GF-D8 (cell line): ENCODE data around the gene PIP5K1A.
A peak's percentile ranks its signal among the peaks of the same experiment; 100 is the strongest.
"Not testable (repeated sequence)": the region's sequence is repeated elsewhere in the genome, so short reads cannot be mapped to it uniquely, and the experiment has no call there.

Source experiments
- DNase-seq: peaks from one replicate; lab custom pipeline; 2025; lab: John Stamatoyannopoulos, UW

PIP5K1A gene

DNA sequence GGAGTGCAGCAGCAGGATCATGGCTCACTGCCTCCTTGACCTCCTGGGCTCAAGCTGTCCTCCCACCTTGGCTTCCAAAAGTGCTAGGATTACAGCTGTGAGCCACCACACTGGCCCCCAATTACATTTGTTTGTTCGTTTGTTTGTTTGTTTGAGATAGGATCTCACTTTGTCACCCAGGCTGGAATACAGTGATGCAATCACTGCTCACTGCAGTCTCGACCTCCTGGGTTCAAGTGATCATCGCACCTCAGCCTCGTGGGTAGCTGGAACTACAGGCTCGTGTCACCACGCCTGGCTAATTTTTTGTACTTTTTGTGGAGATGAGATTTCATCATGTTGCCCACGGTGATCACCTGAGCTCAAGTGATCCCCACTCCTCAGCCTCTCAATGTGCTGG, 6.3 kb upstream of the PIP5K1A start:
- no peak for DNase-seq

DNA sequence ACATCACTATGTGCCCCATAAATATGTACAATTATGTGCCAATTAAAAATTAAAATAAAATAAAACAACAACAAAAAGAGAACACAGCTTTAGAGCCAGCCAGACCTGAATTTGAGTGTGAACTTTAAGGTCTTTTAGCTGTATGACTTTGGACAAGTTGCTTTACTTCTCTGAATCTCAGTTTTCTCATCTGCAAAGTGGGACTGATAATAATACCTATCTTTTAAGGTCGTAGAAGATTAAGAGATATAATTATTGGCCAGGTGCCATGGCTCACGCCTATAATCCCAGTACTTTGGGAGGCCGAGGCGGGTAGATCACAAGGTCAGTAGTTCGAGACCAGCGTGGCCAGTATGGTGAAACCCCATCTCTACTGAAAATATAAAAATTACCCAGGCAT, 5.0 kb upstream of the PIP5K1A start:
- no peak for DNase-seq

DNA sequence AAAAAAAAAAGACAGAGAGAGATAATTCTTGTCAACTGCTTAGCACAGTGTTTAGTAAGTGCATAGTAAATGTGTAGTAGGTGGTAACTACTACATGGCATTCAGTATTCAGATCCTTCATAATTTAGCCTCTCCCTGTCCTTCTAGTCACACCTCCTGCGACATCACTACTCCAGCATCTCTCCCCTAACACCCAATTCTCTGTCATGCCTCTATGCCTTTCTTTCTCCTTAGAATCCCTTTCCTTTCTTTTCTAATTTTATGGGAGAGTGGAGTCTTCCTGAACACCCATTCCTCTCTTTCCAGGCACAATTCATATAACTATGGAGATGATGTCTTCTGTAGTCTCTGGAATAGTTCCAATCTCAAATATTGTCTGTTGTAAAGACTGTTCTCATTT, 4.5 kb upstream of the PIP5K1A start:
- DNase-seq, result no peak

DNA sequence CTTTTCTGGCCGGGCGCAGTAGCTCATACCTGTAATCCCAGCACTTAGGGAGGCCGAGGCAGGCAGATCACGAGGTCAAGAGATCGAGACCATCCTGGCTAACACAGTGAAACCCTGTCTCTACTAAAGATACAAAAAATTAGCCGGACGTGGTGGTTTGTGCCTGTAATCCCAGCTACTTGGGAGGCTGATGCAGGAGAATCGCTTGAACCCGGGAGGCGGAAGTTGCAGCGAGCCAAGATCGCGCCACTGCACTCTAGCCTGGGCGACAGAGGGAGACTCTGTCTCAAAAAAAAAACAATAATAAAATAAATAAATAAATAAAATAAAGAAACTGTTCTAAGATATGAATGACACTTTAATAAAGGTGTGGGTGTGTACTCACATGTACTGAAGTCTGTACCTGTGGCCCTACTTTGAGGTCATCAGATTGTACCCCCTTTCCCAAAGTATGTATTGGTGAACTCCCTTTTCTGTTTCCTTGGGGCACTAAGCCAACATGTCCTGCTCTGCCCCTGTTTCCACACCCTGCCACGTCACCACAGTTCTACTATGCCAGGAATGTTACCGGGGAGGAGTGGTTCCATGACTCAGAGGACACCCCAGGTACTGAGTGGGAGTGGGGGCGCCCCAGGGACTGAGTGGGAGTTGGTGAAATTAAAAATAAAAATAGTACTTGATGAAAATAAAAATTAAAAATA, 3.3 kb upstream of the PIP5K1A start:
- DNase-seq, result not testable (repeated sequence)

GRCh38 chr1:151196292-151196800, 2.0 kb upstream of the PIP5K1A start:
- peak; percentile 67 for DNase-seq

DNA sequence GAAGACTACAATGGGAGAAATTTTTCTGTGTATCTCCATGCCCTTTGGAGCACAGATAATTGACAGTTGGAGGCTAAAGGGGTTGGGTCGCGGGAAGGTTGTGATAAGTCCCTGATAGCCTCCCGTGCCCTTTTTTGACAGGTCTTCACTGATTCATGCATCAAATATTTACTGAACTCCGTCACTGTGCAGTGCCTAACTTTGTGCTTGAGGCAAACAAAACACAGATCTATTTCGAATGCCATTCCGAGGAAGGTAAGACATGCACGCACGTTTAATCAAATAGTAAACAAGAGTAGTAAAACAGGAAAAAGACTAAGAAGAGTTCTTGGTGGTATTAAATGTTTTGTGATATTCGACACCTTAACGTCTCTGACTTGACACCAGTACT, 494 bp upstream of the PIP5K1A start:
- DNase-seq, result no peak

GRCh38 chr1:151199873-151200581, 1.7 kb downstream of the PIP5K1A start:
- no peak for DNase-seq

DNA sequence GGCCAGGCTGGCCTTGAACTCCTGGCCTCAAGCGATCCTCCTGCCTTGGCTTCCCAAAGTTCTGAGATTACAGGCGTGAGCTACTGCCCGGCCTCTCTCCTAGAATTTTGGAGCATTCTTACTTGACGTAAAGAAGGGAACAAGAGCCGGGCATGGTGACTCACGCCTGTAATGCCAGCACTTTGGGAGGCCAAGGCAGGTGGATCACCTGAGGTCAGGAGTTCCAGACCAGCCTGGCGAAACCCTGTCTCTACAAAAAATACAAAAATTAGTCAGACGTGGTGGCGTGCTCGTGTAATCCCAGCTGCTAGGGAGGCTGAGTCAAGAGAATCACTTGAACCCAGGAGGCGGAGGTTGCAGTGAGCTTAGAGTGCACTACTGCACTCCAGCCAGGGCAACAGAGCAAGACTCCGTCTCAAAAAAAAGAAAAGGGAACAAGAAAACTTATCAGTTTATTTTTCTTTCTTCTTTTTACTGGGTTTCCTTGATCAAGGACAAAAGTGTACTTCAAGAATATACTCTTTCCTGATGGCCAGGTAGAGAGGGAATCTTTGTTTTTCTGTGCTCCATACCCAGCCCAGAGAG, 7.1 kb downstream of the PIP5K1A start:
- DNase-seq, result not testable (repeated sequence)

DNA sequence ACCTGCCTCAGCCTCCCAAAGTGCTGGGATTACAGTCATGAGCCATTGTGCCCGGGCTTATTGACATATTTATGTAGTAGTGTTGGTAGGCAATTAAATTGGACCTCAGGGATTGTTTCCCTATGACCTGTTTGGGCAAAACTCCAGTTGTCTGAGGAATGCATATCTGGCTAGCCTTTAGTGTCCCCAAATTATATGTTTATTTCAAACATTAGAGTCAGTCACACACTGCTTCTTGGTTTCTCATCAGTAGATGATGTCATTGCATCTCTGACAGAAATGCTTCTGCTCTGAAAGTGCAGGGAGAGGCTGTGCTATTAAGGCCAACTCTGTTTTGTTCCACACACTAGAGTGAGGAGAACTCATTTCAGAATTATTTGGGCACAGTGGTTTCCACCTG, 12.5 kb downstream of the PIP5K1A start:
- no peak for DNase-seq

GRCh38 chr1:151211972-151212705, 13.8 kb downstream of the PIP5K1A start:
- no peak for DNase-seq

- DNase-seq, result no peak
These were observed 15.2 kb downstream of the PIP5K1A start for GRCh38 chr1:151213560-151213959.

- DNase-seq, result no peak
These were observed 23.3 kb downstream of the PIP5K1A start for GRCh38 chr1:151221616-151222015.

DNA sequence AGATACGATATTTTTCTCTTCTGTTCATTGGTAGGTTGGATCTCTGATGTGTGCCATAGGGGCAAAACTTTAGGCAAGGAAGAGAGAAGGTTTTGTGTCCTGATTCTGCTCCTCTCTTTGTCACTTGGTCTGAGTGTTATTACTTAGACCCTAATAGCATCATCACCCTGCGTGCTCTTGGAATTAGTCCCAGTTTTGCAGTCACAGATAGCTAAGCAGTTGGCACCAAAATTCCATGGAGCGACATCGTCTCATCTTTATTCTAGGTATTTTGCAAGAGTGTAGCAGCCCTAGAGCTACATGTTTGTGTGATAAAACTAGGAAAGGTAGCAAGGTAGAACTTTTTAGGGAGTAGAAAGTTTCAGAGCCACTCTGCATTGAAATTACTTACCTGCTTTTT, 23.8 kb downstream of the PIP5K1A start:
- DNase-seq, result no peak

DNA sequence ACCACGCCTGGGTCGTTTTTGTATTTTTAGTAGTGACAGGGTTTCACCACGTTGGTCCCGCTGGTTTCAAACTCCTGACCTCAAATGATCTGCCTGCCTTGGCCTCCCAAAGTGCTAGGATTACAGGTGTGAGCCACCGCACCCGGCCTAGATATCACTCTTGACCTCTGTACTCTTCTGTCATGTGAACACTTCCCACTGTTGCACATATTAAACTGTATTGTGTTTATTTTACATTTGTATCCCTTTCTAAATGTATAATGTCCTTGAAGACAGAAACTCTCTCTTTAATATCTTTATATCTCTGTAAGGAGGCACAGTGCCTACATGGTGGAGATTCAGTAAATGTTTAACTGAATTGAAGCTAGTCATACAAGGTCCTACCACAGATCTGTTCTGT, 36.9 kb downstream of the PIP5K1A start:
- DNase-seq, result no peak

GRCh38 chr1:151237678-151238466, 39.5 kb downstream of the PIP5K1A start:
- DNase-seq, result no peak

GRCh38 chr1:151238467-151238739, 40.1 kb downstream of the PIP5K1A start:
- DNase-seq, result no peak

- no peak for DNase-seq
These were observed 44.1 kb downstream of the PIP5K1A start for GRCh38 chr1:151242442-151242841.

DNA sequence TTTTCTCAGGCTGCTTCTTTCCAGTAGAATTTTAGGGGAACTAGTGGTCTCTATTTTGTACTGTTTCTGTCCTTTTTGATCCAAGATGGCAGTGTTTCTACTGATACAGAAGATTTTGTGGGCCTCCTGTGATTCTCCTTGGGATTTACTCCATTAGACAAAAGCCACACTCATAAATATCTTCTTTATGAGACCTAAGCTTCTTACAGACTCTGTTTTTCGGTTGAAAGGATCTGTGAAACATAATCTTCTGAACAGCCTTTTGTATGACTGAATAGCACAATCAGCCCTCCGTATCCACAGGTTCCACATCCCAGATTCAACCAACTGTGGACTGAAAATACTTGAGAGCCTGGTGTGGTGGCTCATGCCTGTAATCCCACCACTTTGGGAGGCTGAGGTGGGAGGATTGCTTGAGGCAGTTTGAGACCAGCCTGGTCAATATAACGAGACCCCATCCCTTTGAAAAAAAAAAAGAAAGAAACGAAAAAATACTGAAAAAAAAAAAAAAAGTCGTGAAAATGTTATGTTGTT, 45.4 kb downstream of the PIP5K1A start:
- DNase-seq, result no peak

DNA sequence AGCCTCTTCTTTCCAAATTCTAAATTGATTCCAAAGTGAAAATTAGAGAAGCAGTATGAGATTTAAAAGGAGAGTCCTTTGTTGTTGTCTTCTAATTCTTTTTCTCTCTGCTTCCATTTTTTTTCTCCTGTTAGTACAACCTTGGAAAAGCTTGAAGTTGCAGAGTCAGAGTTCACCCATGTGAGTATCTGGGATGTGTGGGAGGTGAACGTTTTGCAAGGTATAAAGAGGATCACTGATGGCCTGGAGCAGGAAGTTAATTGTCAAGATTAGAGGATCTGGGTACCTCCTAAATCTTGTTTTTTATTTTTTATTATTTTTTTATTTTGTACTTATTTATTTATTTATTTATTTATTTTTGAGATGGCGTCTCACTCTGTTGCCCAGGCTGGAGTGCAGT, 48.4 kb downstream of the PIP5K1A start:
- DNase-seq, result no peak

DNA sequence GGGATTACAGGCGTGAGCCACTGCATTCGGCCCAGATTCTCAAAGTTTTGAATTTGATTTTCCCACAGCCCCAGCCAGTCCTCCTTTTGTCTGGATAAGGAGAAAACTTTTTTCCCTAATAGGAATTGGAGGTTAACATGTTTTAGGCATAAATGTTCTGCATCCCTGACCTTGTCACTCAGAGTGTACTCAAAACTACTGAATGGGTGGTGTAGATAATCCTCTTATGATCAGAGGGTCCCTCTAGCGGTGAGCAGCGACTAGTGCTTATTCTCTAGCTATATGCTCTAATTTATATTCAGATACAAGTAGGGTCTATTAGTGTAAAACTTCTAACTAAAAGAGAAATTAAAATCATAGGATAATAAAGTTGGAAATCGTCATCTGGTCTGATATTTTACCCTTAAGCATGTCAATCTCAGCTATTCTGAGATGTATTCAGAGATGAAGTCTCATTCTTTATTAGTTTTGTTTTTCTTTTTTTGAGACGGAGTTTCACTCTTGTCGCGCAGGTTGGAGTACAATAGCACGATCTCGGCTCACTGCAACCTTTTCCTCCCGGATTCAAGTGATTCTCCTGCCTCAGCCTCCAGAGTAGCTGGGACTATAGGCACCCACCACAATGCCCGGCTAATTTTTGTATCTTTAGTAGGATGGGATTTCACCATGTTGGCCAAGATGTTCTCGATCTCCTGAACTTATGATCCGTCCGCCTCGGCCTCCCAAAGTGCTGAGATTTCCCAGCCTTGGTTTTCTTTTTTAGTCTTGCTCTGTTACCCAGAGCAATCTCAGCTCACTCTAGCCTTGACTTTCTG, 53.5 kb downstream of the PIP5K1A start:
- DNase-seq, result peak; percentile 69
